ENCODE data around the gene IL17REL. TPM values are rescaled to one million over a fixed set of nuclear protein-coding genes. Genes with fewer than 3 reads are reported as not detected.

Gene IL17REL
- total RNA-seq, 4 donors from 2014 or later = not detected

DNA sequence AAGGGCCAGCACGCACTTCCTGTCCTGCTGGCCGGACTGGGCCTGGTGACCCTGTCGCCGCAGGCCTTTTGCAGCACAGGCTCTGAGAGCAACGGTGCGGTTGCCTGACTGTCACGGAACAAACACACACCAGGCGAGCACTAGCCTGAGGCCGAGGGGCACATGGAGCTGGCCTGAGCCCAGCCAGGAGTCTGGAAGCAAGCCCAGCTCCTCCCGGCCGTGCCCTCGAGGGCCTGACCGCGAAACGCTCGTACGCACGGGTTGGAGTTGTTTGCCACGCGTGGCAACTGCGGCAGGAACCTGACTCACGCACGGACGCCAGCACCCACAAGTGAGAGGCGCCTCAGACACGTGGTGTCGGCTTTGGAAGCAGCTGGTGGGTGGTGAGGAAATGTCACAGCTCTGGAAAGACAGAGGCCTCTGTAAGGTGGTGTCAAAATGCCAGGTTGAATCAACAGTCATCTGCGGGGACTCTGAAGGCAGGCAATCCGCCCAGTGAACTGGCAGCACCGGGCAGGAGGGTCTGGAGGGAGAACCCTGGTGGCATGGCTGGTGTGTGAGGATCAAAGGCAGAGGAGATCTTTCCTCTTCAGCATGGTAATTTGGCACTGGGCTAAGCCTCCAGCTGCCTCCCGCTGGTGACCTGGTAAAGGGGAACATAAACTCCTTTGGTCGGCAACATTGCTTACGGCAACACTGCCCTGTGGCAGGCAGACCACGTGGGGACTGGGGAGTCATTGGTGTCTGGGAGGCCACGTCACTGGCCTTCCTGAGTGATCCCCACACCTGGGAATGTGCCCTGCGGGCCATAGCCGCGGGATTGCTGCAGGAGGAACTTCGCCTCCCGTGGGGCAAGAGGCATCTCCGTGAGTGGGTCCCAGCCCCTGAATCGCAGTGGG, 15.3 kb upstream of the IL17REL start:
- Histone ChIP-seq H3K4me3 (no peak overlapping the region), H3K4me1 (peaks cover 0 to 12% (median 5%) of the 10 kb centered on the region in 4 donors), H3K27ac (no peak overlapping the region), H3K36me3 (no peaks in the 10 kb centered on the region), H3K27me3 (peaks cover 0 to 44% of the 10 kb centered on the region in 2 donors), H3K9me3 (no peaks in the 10 kb centered on the region)
- WGBS, 2 donors = 55 to 73% methylated on average over 35 to 42 of the region's 42 CpGs
- TF ChIP-seq POLR2A (IDR thresholded peaks at IDR 0.05) = no peak
- TF ChIP-seq, protein P1, sequence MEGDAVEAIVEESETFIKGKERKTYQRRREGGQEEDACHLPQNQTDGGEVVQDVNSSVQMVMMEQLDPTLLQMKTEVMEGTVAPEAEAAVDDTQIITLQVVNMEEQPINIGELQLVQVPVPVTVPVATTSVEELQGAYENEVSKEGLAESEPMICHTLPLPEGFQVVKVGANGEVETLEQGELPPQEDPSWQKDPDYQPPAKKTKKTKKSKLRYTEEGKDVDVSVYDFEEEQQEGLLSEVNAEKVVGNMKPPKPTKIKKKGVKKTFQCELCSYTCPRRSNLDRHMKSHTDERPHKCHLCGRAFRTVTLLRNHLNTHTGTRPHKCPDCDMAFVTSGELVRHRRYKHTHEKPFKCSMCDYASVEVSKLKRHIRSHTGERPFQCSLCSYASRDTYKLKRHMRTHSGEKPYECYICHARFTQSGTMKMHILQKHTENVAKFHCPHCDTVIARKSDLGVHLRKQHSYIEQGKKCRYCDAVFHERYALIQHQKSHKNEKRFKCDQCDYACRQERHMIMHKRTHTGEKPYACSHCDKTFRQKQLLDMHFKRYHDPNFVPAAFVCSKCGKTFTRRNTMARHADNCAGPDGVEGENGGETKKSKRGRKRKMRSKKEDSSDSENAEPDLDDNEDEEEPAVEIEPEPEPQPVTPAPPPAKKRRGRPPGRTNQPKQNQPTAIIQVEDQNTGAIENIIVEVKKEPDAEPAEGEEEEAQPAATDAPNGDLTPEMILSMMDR (IDR thresholded peaks at IDR 0.05) = no peak
- no peak for TF ChIP-seq EP300 (IDR thresholded peaks at IDR 0.05)
- DNase-seq (ENCODE audit: low spot score in 2 of 2) = no peak

DNA sequence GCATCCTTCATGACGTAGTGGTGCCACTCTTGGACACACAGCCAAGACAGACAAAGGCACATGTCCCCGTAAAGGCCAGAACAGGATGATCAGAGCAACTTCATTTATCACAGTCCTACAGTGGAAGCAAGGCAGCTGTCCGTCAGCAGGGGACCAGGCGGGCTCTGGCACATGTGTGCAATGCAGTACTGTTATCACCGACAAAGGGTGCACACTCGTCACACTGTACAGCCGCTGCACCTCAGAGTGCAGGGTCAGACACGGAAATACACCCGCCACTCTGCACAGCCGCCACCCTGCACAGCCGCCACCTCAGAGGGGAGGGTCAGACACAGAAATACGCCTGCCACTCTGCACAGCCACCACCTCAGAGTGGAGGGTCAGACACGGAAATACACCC, 13.4 kb upstream of the IL17REL start:
- Histone ChIP-seq H3K4me1 (peaks cover 0 to 12% (median 5%) of the 10 kb centered on the region in 4 donors), H3K9me3 (no peaks in the 10 kb centered on the region), H3K4me3 (no peak overlapping the region), H3K27ac (no peak overlapping the region), H3K27me3 (peaks cover 0 to 37% of the 10 kb centered on the region in 2 donors), H3K36me3 (no peaks in the 10 kb centered on the region)
- TF ChIP-seq, protein P1 (IDR thresholded peaks at IDR 0.05) = no peak
- no peak for TF ChIP-seq POLR2A (IDR thresholded peaks at IDR 0.05)
- no peak for TF ChIP-seq EP300 (IDR thresholded peaks at IDR 0.05)
- no peak for DNase-seq (ENCODE audit: low spot score in 2 of 2)
- 82 to 87% methylated on average over 13 of the region's 13 CpGs for WGBS, 2 donors

DNA sequence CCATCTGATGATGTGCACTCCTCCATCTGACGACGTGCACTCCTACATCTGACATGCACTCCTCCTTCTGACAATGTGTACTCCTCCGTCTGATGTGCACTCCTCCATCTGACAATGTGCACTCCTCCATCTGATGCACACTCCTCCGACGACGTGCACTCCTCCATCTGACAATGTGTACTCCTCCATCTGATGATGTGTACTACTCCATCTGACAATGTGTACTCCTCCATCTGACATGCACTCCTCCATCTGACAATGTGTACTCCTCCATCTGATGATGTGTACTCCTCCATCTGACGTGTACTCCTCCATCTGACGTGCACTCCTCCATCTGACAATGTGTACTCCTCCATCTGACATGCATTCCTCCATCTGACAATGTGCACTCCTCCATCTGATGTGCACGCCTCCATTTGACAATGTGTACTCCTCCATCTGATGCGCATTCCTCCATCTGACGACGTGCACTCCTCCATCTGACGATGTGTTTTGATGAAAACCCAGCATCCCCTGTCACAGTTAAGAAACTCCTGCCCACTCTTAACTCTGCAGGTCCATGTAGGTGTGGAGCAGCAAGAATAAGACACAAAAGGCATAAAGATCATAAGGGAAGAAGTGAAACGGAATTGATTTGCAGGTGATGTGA, 9.7 kb upstream of the IL17REL start:
- H3K27me3 ChIP-seq = peaks cover 0 to 23% of the 10 kb centered on the region in 2 donors
- WGBS, 2 donors = 83 to 88% methylated on average over 14 of the region's 14 CpGs
- TF ChIP-seq, protein P1 (IDR thresholded peaks at IDR 0.05) = no peak
- TF ChIP-seq POLR2A (IDR thresholded peaks at IDR 0.05) (no peak), EP300 (IDR thresholded peaks at IDR 0.05) (no peak)

DNA sequence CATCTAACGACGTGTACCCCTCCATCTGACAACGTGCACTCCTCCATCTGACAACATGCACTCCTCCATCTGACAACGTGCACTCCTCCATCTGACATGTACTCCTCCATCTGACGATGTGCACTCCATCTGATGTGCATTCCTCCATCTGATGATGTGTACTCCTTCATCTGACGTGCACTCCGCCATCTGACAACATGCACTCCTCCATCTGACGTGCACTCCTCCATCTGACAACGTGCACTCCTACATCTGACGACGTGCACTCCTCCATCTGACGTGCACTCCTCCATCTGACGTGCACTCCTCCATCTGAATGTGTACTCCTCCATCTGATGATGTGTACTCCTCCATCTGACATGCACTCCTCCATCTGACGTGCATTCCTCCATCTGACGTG, 8.0 kb upstream of the IL17REL start:
- H3K4me3 ChIP-seq = no peak overlapping the region
- no peak for TF ChIP-seq EP300 (IDR thresholded peaks at IDR 0.05)
- TF ChIP-seq, protein P1 (IDR thresholded peaks at IDR 0.05) = no peak
- no peak for TF ChIP-seq POLR2A (IDR thresholded peaks at IDR 0.05)
- H3K9me3 ChIP-seq = no peaks in the 10 kb centered on the region
- H3K27ac ChIP-seq = no peak overlapping the region
- H3K27me3 ChIP-seq = peaks cover 0 to 35% of the 10 kb centered on the region in 2 donors
- no peak for DNase-seq (ENCODE audit: low spot score in 2 of 2)
- 91 to 94% methylated on average over 15 of the region's 15 CpGs for WGBS, 2 donors
- H3K4me1 ChIP-seq = no peaks in the 10 kb centered on the region
- H3K36me3 ChIP-seq = no peaks in the 10 kb centered on the region

More for the DNA sequence above, 9.7 kb upstream of the IL17REL start:
- Histone ChIP-seq H3K4me3 (no peak overlapping the region), H3K27ac (no peak overlapping the region), H3K4me1 (no peaks in the 10 kb centered on the region), H3K9me3 (no peaks in the 10 kb centered on the region), H3K36me3 (no peaks in the 10 kb centered on the region)
- DNase-seq (ENCODE audit: low spot score in 2 of 2) = no peak

DNA sequence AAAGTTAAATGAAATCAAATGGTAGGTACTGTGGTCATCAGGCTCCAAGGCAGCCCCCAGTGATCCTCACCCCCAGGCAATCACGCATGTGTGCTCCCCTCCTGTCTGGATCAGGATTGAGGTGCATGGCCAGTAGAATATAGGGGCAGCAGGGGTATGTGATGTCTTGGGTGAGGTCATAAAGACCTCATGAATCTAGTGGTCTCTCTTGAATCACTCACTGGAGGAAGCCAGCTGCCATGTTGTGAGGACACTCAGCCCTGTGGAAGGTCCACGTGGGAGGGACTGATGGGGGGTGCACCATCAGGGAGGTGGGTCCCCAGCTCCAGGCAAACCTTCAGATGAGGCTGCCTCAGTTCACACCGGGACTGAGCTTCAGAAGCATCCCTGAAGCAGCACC, 6.8 kb upstream of the IL17REL start:
- Histone ChIP-seq H3K27me3 (peaks cover 0 to 43% of the 10 kb centered on the region in 2 donors), H3K36me3 (no peaks in the 10 kb centered on the region), H3K4me3 (no peak overlapping the region), H3K27ac (no peak overlapping the region), H3K9me3 (no peaks in the 10 kb centered on the region), H3K4me1 (peaks cover 0 to 10% (median 4%) of the 10 kb centered on the region in 4 donors)
- WGBS, 2 donors = 68 to 69% methylated on average over 3 of the region's 3 CpGs
- no peak for DNase-seq (ENCODE audit: low spot score in 2 of 2)
- TF ChIP-seq, protein P1 (IDR thresholded peaks at IDR 0.05) = no peak
- no peak for TF ChIP-seq POLR2A (IDR thresholded peaks at IDR 0.05)
- no peak for TF ChIP-seq EP300 (IDR thresholded peaks at IDR 0.05)

Measured in tibial nerve (tissue), 4 donors.